Glutamatergic neuron (in vitro differentiated cells): ENCODE measurements around the gene PMIS2. TPM values are rescaled to one million over a fixed set of nuclear protein-coding genes. Genes with fewer than 3 reads are reported as not detected.

Source experiments
- DNase-seq: peaks from one replicate; pipeline ENCODE4 v3.0.0; 2022
- H3K27ac Mint-ChIP-seq: one replicate; pipeline ENCODE4 v1.8.0; 2020; ENCODE audit warnings: mild to moderate bottlenecking, mixed read lengths, inconsistent platforms; ENCODE audit not compliant: unreplicated experiment
- H3K27me3 Mint-ChIP-seq: one replicate; pipeline ENCODE4 v1.8.0; 2020; ENCODE audit warnings: mild to moderate bottlenecking, moderate library complexity, mixed read lengths, inconsistent platforms; ENCODE audit not compliant: unreplicated experiment
- H3K36me3 Mint-ChIP-seq: one replicate; pipeline ENCODE4 v1.8.0; 2020; ENCODE audit warnings: mild to moderate bottlenecking, mixed read lengths, inconsistent platforms; ENCODE audit not compliant: unreplicated experiment
- H3K4me1 Mint-ChIP-seq: one replicate; pipeline ENCODE4 v1.8.0; 2020; ENCODE audit warnings: mild to moderate bottlenecking, low read depth, mixed read lengths, inconsistent platforms; ENCODE audit not compliant: unreplicated experiment
- H3K4me3 Mint-ChIP-seq: one replicate; pipeline ENCODE4 v1.8.0; 2020; ENCODE audit warnings: mild to moderate bottlenecking, mixed read lengths, inconsistent platforms; ENCODE audit not compliant: unreplicated experiment
- H3K9me3 Mint-ChIP-seq: one replicate; pipeline ENCODE4 v1.8.0; 2020; ENCODE audit warnings: mild to moderate bottlenecking, moderate library complexity, mixed read lengths, inconsistent platforms; ENCODE audit not compliant: unreplicated experiment
- long read RNA-seq: library from polyadenylated mRNA; unstranded; transcript quantifications from one replicate; pipeline ENCODE4 v2.0.0, GENCODE V29; 2020; ENCODE audit not compliant: unreplicated experiment
- total RNA-seq: library from RNA; stranded (reverse); fragmentation: NEBNext Ultra II Directional; extraction: Animal tissue kit (Norgen Biotek cat#: 25700); gene quantifications from one replicate; pipeline ENCODE4 v1.2.1, GENCODE V29; 2021; ENCODE audit not compliant: unreplicated experiment
- TF ChIP-seq, protein P1 (sequence below): fragments of 200-600 bp; sonication (generic); IDR thresholded peaks from one replicate; pipeline ENCODE4 v1.5.0; 2021; ENCODE audit not compliant: partially characterized antibody, unreplicated experiment

The PMIS2 gene
- total RNA-seq, result not detected
- long read RNA-seq, result 0 reads

DNA sequence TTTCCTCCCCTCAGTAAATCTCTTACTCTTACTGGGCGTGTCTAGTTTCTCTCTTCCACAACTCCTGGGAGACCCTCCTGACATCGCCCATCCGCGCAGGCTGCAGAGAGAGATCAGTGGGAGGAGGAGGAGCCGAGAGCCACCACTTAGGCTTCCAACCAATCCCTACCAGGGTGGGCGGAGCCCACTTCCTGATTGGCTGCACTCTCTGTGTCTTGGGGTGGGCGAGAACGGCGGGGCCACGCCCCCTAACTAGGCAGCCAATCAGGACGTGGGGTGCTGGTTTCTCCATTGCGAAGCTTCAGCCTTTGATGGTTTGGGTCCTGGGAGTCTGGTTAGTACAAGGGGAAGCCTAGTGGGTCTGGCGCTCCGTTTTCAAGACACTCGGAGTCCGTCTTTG, at the start of gene PMIS2:
Gene PMIS2 (plus strand): TSS at position 326 of the 400 bp plus-strand sequence. CDS start 87 bp downstream, outside the sequence.
- Mint-ChIP-seq H3K27me3 (peaks cover 3% of the 10 kb centered on the region), H3K27ac (no peak within 1 kb of the TSS)

DNA sequence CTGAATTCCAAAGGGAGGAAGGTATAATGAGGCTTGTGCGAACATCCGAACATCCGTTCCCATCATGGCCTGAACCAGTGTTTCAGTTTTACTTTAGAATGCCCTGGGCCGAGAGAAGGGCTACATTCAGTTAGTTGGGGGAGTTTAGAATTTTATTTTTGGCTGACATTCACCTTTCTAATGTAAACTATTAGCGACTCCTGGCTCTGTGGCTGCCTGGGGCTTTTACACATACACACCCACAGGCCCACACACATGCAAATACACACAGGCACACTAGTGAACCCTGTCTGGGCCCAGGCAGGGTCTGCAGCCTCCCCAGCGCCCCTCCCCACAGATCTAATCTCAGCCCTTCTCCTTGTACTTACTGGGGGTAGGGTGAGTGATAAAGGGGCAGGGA, 46.7 kb upstream of the PMIS2 start:
- no peak overlapping the region for H3K27ac Mint-ChIP-seq
- H3K36me3 Mint-ChIP-seq, result no peaks in the 10 kb centered on the region
- no peaks in the 10 kb centered on the region for H3K9me3 Mint-ChIP-seq
- DNase-seq, result no peak
- TF ChIP-seq, protein P1, sequence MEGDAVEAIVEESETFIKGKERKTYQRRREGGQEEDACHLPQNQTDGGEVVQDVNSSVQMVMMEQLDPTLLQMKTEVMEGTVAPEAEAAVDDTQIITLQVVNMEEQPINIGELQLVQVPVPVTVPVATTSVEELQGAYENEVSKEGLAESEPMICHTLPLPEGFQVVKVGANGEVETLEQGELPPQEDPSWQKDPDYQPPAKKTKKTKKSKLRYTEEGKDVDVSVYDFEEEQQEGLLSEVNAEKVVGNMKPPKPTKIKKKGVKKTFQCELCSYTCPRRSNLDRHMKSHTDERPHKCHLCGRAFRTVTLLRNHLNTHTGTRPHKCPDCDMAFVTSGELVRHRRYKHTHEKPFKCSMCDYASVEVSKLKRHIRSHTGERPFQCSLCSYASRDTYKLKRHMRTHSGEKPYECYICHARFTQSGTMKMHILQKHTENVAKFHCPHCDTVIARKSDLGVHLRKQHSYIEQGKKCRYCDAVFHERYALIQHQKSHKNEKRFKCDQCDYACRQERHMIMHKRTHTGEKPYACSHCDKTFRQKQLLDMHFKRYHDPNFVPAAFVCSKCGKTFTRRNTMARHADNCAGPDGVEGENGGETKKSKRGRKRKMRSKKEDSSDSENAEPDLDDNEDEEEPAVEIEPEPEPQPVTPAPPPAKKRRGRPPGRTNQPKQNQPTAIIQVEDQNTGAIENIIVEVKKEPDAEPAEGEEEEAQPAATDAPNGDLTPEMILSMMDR, result no peak
- no peaks in the 10 kb centered on the region for H3K4me1 Mint-ChIP-seq
- peaks cover 3% of the 10 kb centered on the region for H3K27me3 Mint-ChIP-seq
- no peak overlapping the region for H3K4me3 Mint-ChIP-seq

More for the DNA sequence above, at the start of gene PMIS2:
- Mint-ChIP-seq H3K9me3 (no peaks in the 10 kb centered on the region), H3K4me1 (no peaks in the 10 kb centered on the region), H3K4me3 (no peak within 1 kb of the TSS), H3K36me3 (no peaks in the 10 kb centered on the region)
- TF ChIP-seq, protein P1, result no peak
- DNase-seq, result no peak

DNA sequence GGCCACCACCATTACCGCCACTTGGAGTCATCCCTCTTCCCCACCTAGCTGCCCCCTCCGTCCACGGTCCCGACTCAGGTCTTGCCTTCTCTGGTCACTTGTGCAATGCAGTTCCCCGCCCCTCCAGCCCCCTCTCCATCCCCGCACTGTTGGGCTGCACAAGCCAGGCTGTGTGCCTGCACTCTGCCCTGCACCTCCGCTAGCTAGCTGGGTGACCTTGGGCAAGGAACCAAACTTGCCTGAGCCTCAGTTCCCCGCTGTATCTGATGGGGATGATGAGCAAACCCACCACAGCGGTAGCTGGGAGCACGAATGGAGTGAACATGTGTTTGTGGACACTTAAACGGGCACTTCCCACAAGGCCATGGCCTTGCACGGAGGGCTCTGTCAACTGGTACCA, 46.1 kb upstream of the PMIS2 start:
- H3K36me3 Mint-ChIP-seq, result no peaks in the 10 kb centered on the region
- peaks cover 3% of the 10 kb centered on the region for H3K27me3 Mint-ChIP-seq
- TF ChIP-seq, protein P1, result no peak
- H3K9me3 Mint-ChIP-seq, result no peaks in the 10 kb centered on the region
- H3K27ac Mint-ChIP-seq, result no peak overlapping the region
- H3K4me3 Mint-ChIP-seq, result no peak overlapping the region
- H3K4me1 Mint-ChIP-seq, result no peaks in the 10 kb centered on the region
- DNase-seq, result no peak

DNA sequence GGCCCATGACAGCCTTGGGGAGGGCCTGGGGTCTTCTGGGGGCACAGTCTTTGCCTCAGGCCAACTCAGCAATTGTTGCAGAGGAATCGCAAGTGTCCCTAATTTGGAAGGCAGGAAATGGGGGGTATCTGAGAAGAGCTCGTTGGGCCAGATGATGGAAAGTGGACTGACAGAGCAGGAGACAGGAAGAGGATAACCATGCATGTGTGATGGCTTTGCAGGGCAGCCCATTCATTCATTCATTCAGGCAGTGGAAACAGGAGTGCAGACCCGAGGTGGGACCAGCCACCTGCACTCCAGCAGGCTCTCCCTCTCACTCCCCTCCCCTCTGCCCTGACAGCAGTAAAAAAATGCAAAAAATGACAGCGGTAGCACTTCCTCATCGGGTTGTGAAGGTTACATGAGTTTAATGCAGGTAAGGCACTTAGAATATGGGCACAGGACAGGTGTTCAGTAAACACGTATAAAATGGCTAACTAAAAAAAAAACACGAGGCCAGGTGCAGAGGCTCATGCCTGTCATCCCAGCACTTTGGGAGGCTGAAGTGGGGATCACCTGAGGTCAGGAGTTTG, 45.5 kb upstream of the PMIS2 start:
- Mint-ChIP-seq H3K4me1 (no peaks in the 10 kb centered on the region), H3K4me3 (no peak overlapping the region), H3K27ac (no peak overlapping the region), H3K9me3 (no peaks in the 10 kb centered on the region), H3K36me3 (no peaks in the 10 kb centered on the region), H3K27me3 (peaks cover 3% of the 10 kb centered on the region)
- no peak for DNase-seq
- TF ChIP-seq, protein P1, result no peak

DNA sequence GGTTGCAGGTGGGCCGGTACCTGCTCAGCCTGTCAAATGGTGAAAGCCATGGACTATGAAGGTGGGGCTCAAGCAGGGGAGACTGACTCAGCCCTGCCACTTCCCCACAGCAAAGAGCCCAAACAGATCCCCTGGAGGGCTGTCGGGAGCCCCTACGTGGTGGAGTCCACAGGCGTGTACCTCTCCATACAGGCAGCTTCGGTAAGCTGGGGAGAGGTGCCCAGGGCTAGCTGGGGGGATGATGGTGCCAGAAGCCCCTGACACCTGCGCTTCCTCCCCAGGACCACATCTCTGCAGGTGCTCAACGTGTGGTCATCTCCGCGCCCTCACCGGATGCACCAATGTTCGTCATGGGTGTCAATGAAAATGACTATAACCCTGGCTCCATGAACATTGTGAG, 43.8 kb upstream of the PMIS2 start:
- H3K27me3 Mint-ChIP-seq, result peaks cover under 1% of the 10 kb centered on the region
- no peak overlapping the region for H3K4me3 Mint-ChIP-seq
- no peaks in the 10 kb centered on the region for H3K36me3 Mint-ChIP-seq
- H3K27ac Mint-ChIP-seq, result no peak overlapping the region
- no peak for DNase-seq
- no peaks in the 10 kb centered on the region for H3K9me3 Mint-ChIP-seq
- peaks cover 3% of the 10 kb centered on the region for H3K4me1 Mint-ChIP-seq
- TF ChIP-seq, protein P1, result no peak
